Right lobe of liver (tissue), 4 donors: ENCODE results near the gene NNMT.

Experiments
- POLR2A ChIP-seq: fragments of 450-650 bp; IDR thresholded peaks from one replicate; pipeline ENCODE4 v1.6.1; 2017; ENCODE audit warnings: antibody characterized with exemption, mild to moderate bottlenecking
- TF ChIP-seq, protein P1 (sequence below), 4 donors: fragments of 200-600 bp in 3 of 4; fragments of 450-650 bp in 1 of 4; IDR thresholded peaks; one replicate each; pipeline versions ENCODE4 v1.5.1 to v1.8.0; 2016 to 2022; ENCODE audit warnings: antibody characterized with exemption in 4 of 4, mild to moderate bottlenecking in 2 of 4
- donor health status: DM: no; HTN: no; CAD: no.
- donor health status: DM: no; HTN: no; CAD: no.
- donor health status: DM: no; HTN: yes; CAD: no.

DNA sequence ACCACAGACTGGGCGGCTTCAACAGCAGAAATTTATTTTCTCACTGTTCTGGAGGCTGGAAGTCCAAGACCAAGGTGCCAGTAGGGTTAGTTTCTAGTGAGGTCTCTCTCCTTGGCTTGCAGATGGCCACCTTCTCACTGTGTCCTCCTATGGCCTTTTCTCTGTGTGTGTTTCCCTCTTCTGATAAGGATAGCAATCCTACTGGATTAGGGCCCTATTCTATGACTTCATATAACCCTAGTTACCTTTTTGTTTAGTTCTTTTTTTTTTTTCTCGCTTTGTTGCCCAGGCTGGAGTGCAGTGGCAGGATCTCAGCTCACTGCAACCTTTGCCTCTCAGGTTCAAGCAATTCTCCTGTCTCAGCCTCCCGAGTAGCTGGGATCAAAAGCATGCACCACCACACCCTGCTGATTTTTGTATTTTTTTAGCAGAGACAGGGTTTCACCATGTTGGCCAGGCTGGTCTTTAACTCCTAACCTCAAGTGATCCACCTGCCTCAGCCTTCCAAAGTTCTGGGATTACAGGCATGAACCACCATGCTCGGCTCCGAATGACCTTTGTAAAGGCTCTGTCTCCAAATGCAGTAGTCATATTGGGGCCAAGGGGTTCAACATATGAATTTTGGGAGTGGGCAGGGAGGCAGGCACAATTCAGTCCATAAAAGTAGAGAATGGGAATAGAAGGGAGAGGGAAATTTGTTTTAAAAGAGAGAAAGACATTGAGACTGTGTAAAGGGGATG, 25.5 kb upstream of the NNMT start:
- TF ChIP-seq POLR2A = no peak
- TF ChIP-seq, protein P1, sequence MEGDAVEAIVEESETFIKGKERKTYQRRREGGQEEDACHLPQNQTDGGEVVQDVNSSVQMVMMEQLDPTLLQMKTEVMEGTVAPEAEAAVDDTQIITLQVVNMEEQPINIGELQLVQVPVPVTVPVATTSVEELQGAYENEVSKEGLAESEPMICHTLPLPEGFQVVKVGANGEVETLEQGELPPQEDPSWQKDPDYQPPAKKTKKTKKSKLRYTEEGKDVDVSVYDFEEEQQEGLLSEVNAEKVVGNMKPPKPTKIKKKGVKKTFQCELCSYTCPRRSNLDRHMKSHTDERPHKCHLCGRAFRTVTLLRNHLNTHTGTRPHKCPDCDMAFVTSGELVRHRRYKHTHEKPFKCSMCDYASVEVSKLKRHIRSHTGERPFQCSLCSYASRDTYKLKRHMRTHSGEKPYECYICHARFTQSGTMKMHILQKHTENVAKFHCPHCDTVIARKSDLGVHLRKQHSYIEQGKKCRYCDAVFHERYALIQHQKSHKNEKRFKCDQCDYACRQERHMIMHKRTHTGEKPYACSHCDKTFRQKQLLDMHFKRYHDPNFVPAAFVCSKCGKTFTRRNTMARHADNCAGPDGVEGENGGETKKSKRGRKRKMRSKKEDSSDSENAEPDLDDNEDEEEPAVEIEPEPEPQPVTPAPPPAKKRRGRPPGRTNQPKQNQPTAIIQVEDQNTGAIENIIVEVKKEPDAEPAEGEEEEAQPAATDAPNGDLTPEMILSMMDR (IDR thresholded peaks at IDR 0.05) = no peak
